ENCODE measurements around the gene GSDME. TPM values are rescaled to one million over a fixed set of nuclear protein-coding genes. Genes with fewer than 3 reads are reported as not detected.

Gene GSDME
- total and polyA plus RNA-seq, 10 of the 15 experiments (the other 5 are each of a cell fraction or from before 2014, with no cell fraction given): 23.7 to 245 (median 128) TPM

GRCh38 chr7:24665564-24666294, 91.5 kb downstream of the GSDME start (continued):
- no peak for TF ChIP-seq CHD4 (IDR thresholded peaks at IDR 0.05)

- RAD21 ChIA-PET (ENCODE audit: unreplicated experiment): interaction anchor here (1.5 kb wide), 1 partner anchor 15 kb away, joined by 5 read pairs; no protein-coding TSS in a partner anchor
- Histone ChIP-seq H3K9me3 (replicated peaks; ENCODE audit: control insufficient read depth, insufficient read depth, low read length) (no peaks in the 10 kb centered on the region), H3K4me2 (ENCODE audit: control insufficient read depth, insufficient read depth) (no peak overlapping the region), H3K36me3 (ENCODE audit: control insufficient read depth in 2 of 2, insufficient read depth in 2 of 2, low read length in 1 of 2) (no peaks in the 10 kb centered on the region; a peak in 1 of 4 replicates), H4K20me1 (ENCODE audit: control insufficient read depth, insufficient read depth) (no peaks in the 10 kb centered on the region), H3K27me3 (replicated peaks in 1 of 2; ENCODE audit: control insufficient read depth in 2 of 2, insufficient read depth in 2 of 2, low read length in 1 of 2) (no peaks in the 10 kb centered on the region), H3K79me2 (ENCODE audit: control insufficient read depth, insufficient read depth, low read length) (no peaks in the 10 kb centered on the region), H2AFZ (ENCODE audit: control insufficient read depth, low read depth, low read length) (no peak overlapping the region), H3K4me3 (no peak overlapping the region), H3K4me1 (ENCODE audit: control insufficient read depth, insufficient read depth, low read length) (peaks cover 3% of the 10 kb centered on the region; the same call in 1 of the 2 replicates), H3K27ac (ENCODE audit: control insufficient read depth, insufficient read depth) (no peak overlapping the region), H3K9ac (ENCODE audit: control insufficient read depth, insufficient read depth, low read length) (no peak overlapping the region)
- 100% methylated on average over 2 of the region's 2 CpGs for WGBS (ENCODE audit: insufficient coverage, insufficient replicate concordance, low lambda C conversion rate, missing lambda C conversion rate)
- CTCF ChIA-PET: interaction anchor here (1.4 to 1.5 kb wide), 2 partner anchors 84 to 336 kb away, joined by 3 to 15 read pairs; no protein-coding TSS in a partner anchor
- POLR2A ChIA-PET: no interaction called here
- in situ Hi-C loops (cut with MboI) (loop anchor here (5.0 kb wide), 3 partner anchors 83 to 368 kb away; no protein-coding TSS in a partner anchor), intact Hi-C loops (cut with micrococcal nuclease; ENCODE audit: unreplicated experiment) (no loop called here)
- ATAC-seq (no peak), DNase-seq (ENCODE audit: low read depth, low spot score) (no peak), FAIRE-seq (no peak)
- TF ChIP-seq MYC (IDR thresholded peaks at IDR 0.05; ENCODE audit: insufficient read depth, insufficient read length, insufficient replicate concordance, low read length, severe bottlenecking) (no peak), ATF2 (IDR thresholded peaks at IDR 0.05; ENCODE audit: low read length) (no peak), NFYA (IDR thresholded peaks at IDR 0.05; ENCODE audit: borderline replicate concordance, low read depth, low read length) (no peak), HDGF (IDR thresholded peaks at IDR 0.05) (no peak), CUX1 (IDR thresholded peaks at IDR 0.05; ENCODE audit: insufficient replicate concordance, low read depth, low read length) (no peak), ASH2L (IDR thresholded peaks at IDR 0.05; ENCODE audit: borderline replicate concordance, low read depth) (no peak)
- no TSS peak for BruUV-seq (replicated peaks)
- SMC1A ChIA-PET (ENCODE audit: uncharacterized antibody, unreplicated experiment): interaction anchor here (1.6 to 2.5 kb wide), 3 partner anchors 9 to 84 kb away, joined by 4 to 20 read pairs (median 4); no protein-coding TSS in a partner anchor
Measured at GRCh38 chr7:24660546-24660945, 96.7 kb downstream of the GSDME start.
